Activated CD8-positive, alpha-beta T cell treated with anti-CD3 and anti-CD28 coated beads, Interleukin-2, amount 10 ng/mL, durations not matched to agents 7 days and 5 days (primary cell): ENCODE measurements around the gene MND1. TPM values are rescaled to one million over a fixed set of nuclear protein-coding genes. Genes with fewer than 3 reads are reported as not detected.

Source experiments
- ATAC-seq: fragments of 150-1000 bp; cut with Tn5 transposase; one replicate; pipeline ENCODE4 v1.10.0; 2021; ENCODE audit warnings: moderate library complexity
- CTCF ChIA-PET: fragments of 350-600 bp; sonication (Branson Sonifier 250); formaldehyde crosslinking; loops from one replicate; lab custom pipeline; 2021; ENCODE audit warnings: antibody characterized with exemption; lab: Charles Lee
- POLR2A ChIA-PET: fragments of 350-600 bp; sonication (Branson Sonifier 250); formaldehyde crosslinking; loops from one replicate; lab custom pipeline; 2021; ENCODE audit warnings: antibody characterized with exemption; lab: Charles Lee
- DNase-seq: peaks from one replicate; pipeline ENCODE4 v3.0.0-alpha.2; 2020
- H3K27ac Mint-ChIP-seq: one replicate; pipeline ENCODE4 v1.8.0; 2021; ENCODE audit warnings: mild to moderate bottlenecking, mixed read lengths
- H3K27me3 Mint-ChIP-seq: one replicate; pipeline ENCODE4 v1.8.0; 2021; ENCODE audit warnings: low read depth, mixed read lengths
- H3K36me3 Mint-ChIP-seq: one replicate; pipeline ENCODE4 v1.8.0; 2021; ENCODE audit warnings: low read depth, mixed read lengths
- H3K4me1 Mint-ChIP-seq: one replicate; pipeline ENCODE4 v1.8.0; 2021; ENCODE audit warnings: low read depth, mixed read lengths
- H3K4me3 Mint-ChIP-seq: one replicate; pipeline ENCODE4 v1.8.0; 2021; ENCODE audit warnings: mild to moderate bottlenecking, mixed read lengths
- H3K9me3 Mint-ChIP-seq: one replicate; pipeline ENCODE4 v1.8.0; 2022; ENCODE audit warnings: mixed read lengths; ENCODE audit not compliant: insufficient read depth
- total RNA-seq, 2 experiments: library from RNA; stranded (reverse); gene quantifications; one replicate each; pipeline ENCODE4 v1.2.3, GENCODE V29; 2021

MND1 gene
- total RNA-seq, 2 experiments from 2014 or later = 37.4 to 38.3 TPM

GRCh38 chr4:153327247-153327646, 17.2 kb upstream of the MND1 start:
- CTCF ChIA-PET = interaction anchor here (0.6 kb wide), 1 partner anchor 316 kb away, joined by 3 read pairs; no protein-coding TSS in a partner anchor
- H3K27ac Mint-ChIP-seq = no peak overlapping the region
- ATAC-seq = no peak
- H3K9me3 Mint-ChIP-seq = no peaks in the 10 kb centered on the region
- POLR2A ChIA-PET = no interaction called here
- no peaks in the 10 kb centered on the region for H3K36me3 Mint-ChIP-seq
- H3K4me1 Mint-ChIP-seq = no peaks in the 10 kb centered on the region
- H3K4me3 Mint-ChIP-seq = no peak overlapping the region
- DNase-seq = no peak
- H3K27me3 Mint-ChIP-seq = peaks cover 16% of the 10 kb centered on the region

- no peaks in the 10 kb centered on the region for H3K4me1 Mint-ChIP-seq
- H3K36me3 Mint-ChIP-seq = no peaks in the 10 kb centered on the region
- H3K27ac Mint-ChIP-seq = no peak overlapping the region
- DNase-seq = no peak
- ChIA-PET POLR2A (no interaction called here), CTCF (no interaction called here)
- H3K27me3 Mint-ChIP-seq = peaks cover 20% of the 10 kb centered on the region
- no peak overlapping the region for H3K4me3 Mint-ChIP-seq
- no peak for ATAC-seq
- no peaks in the 10 kb centered on the region for H3K9me3 Mint-ChIP-seq
Measured at GRCh38 chr4:153332936-153333335, 11.6 kb upstream of the MND1 start.

GRCh38 chr4:153333874-153334273, 10.6 kb upstream of the MND1 start:
- ChIA-PET CTCF (no interaction called here), POLR2A (no interaction called here)
- H3K27ac Mint-ChIP-seq = no peak overlapping the region
- H3K4me1 Mint-ChIP-seq = no peaks in the 10 kb centered on the region
- peaks cover 18% of the 10 kb centered on the region for H3K27me3 Mint-ChIP-seq
- H3K4me3 Mint-ChIP-seq = no peak overlapping the region
- H3K36me3 Mint-ChIP-seq = no peaks in the 10 kb centered on the region
- DNase-seq (no peak), ATAC-seq (no peak)
- no peaks in the 10 kb centered on the region for H3K9me3 Mint-ChIP-seq

- Mint-ChIP-seq H3K27ac (no peak overlapping the region), H3K27me3 (peaks cover 20% of the 10 kb centered on the region), H3K4me1 (no peaks in the 10 kb centered on the region), H3K36me3 (no peaks in the 10 kb centered on the region), H3K4me3 (no peak overlapping the region), H3K9me3 (no peaks in the 10 kb centered on the region)
- ChIA-PET CTCF (interaction anchor here (1.3 kb wide), 1 partner anchor 208 kb away, joined by 3 read pairs; no protein-coding TSS in a partner anchor), POLR2A (no interaction called here)
- DNase-seq (no peak), ATAC-seq (no peak)
Measured at GRCh38 chr4:153335665-153336064, 8.8 kb upstream of the MND1 start.

- CTCF ChIA-PET = interaction anchor here (1.7 to 2.4 kb wide), 3 partner anchors 236 to 412 kb away, joined by 5 to 10 read pairs (median 8); no protein-coding TSS in a partner anchor
- Mint-ChIP-seq H3K9me3 (no peaks in the 10 kb centered on the region), H3K27me3 (peaks cover 23% of the 10 kb centered on the region), H3K36me3 (no peaks in the 10 kb centered on the region), H3K4me3 (no peak overlapping the region), H3K4me1 (peaks cover 12% of the 10 kb centered on the region), H3K27ac (no peak overlapping the region)
- ATAC-seq (no peak), DNase-seq (no peak)
- POLR2A ChIA-PET = no interaction called here
Measured at GRCh38 chr4:153337686-153338085, 6.8 kb upstream of the MND1 start.

GRCh38 chr4:153341575-153342090, 2.9 kb upstream of the MND1 start:
- Mint-ChIP-seq H3K4me1 (peaks cover 24% of the 10 kb centered on the region), H3K4me3 (no peak overlapping the region), H3K9me3 (no peaks in the 10 kb centered on the region), H3K27me3 (peaks cover 14% of the 10 kb centered on the region), H3K27ac (no peak overlapping the region), H3K36me3 (no peaks in the 10 kb centered on the region)
- POLR2A ChIA-PET = interaction anchor here (0.5 kb wide), 1 partner anchor 230 kb away, joined by 7 read pairs; no protein-coding TSS in a partner anchor
- ATAC-seq (no peak), DNase-seq (no peak)
- CTCF ChIA-PET = interaction anchor here (0.6 to 2.3 kb wide), 5 partner anchors 84 to 408 kb away, joined by 3 to 16 read pairs (median 7); no protein-coding TSS in a partner anchor

- CTCF ChIA-PET = interaction anchor here (0.7 to 2.3 kb wide), 7 partner anchors 13 to 407 kb away, joined by 3 to 16 read pairs (median 5); no protein-coding TSS in a partner anchor
- Mint-ChIP-seq H3K36me3 (peaks cover 6% of the 10 kb centered on the region), H3K9me3 (no peaks in the 10 kb centered on the region), H3K4me1 (peaks cover 37% of the 10 kb centered on the region), H3K27ac (peak overlapping the region; percentile 31), H3K27me3 (peaks cover 14% of the 10 kb centered on the region), H3K4me3 (no peak overlapping the region)
- POLR2A ChIA-PET = interaction anchor here (0.6 kb wide), 1 partner anchor 341 kb away, joined by 3 read pairs; the partner anchor contains the start of gene TLR2
- DNase-seq (no peak), ATAC-seq (no peak)
Measured at GRCh38 chr4:153342751-153343552, 1.5 kb upstream of the MND1 start.

GRCh38 chr4:153345012-153345981, 809 bp downstream of the MND1 start:
- Mint-ChIP-seq H3K36me3 (peaks cover 20% of the 10 kb centered on the region), H3K4me3 (peak overlapping the region; percentile 97), H3K27ac (peak overlapping the region; percentile 94), H3K27me3 (peaks cover 12% of the 10 kb centered on the region), H3K9me3 (no peaks in the 10 kb centered on the region), H3K4me1 (peaks cover 52% of the 10 kb centered on the region)
- ATAC-seq (peak; percentile 54), DNase-seq (peak; percentile 70)
- ChIA-PET POLR2A (interaction anchor here (0.6 to 2.7 kb wide), 9 partner anchors 9 to 433 kb away, joined by 3 to 8 read pairs (median 3); no protein-coding TSS in a partner anchor), CTCF (interaction anchor here (0.7 to 4.3 kb wide), 46 partner anchors 9 to 405 kb away, joined by 3 to 70 read pairs (median 4); partner anchors contain the start of gene TMEM131L)

GRCh38 chr4:153346031-153346430, 1.5 kb downstream of the MND1 start:
- DNase-seq (no peak), ATAC-seq (no peak)
- Mint-ChIP-seq H3K27me3 (peaks cover 11% of the 10 kb centered on the region), H3K4me1 (peaks cover 54% of the 10 kb centered on the region), H3K36me3 (peaks cover 26% of the 10 kb centered on the region), H3K9me3 (no peaks in the 10 kb centered on the region), H3K4me3 (peak overlapping the region; percentile 97), H3K27ac (peak overlapping the region; percentile 94)
- ChIA-PET POLR2A (interaction anchor here (0.7 to 2.7 kb wide), 5 partner anchors 87 to 432 kb away, joined by 3 to 8 read pairs (median 5); no protein-coding TSS in a partner anchor), CTCF (interaction anchor here (0.6 to 4.3 kb wide), 44 partner anchors 9 to 404 kb away, joined by 3 to 70 read pairs (median 4); partner anchors contain the start of gene TMEM131L)

- Mint-ChIP-seq H3K27me3 (peaks cover 7% of the 10 kb centered on the region), H3K4me3 (peak overlapping the region; percentile 18), H3K9me3 (no peaks in the 10 kb centered on the region), H3K27ac (no peak overlapping the region), H3K36me3 (peaks cover 30% of the 10 kb centered on the region), H3K4me1 (peaks cover 50% of the 10 kb centered on the region)
- POLR2A ChIA-PET = interaction anchor here (2.7 kb wide), 1 partner anchor 87 kb away, joined by 8 read pairs; no protein-coding TSS in a partner anchor
- DNase-seq (no peak), ATAC-seq (no peak)
- CTCF ChIA-PET = interaction anchor here (0.9 to 4.3 kb wide), 27 partner anchors 8 to 302 kb away, joined by 3 to 70 read pairs (median 5); partner anchors contain the start of gene TMEM131L
Measured at GRCh38 chr4:153346563-153346962, 2.1 kb downstream of the MND1 start.
